ENCODE measurements around the gene HDHD3. TPM values are rescaled to one million over a fixed set of nuclear protein-coding genes. Genes with fewer than 3 reads are reported as not detected.
"Not testable (repeated sequence)": the region's sequence is repeated elsewhere in the genome, so short reads cannot be mapped to it uniquely, and the experiment has no call there.

The HDHD3 gene
- total RNA-seq, 8 experiments from 2014 or later, result 6.3 to 15.1 (median 9.0) TPM

DNA sequence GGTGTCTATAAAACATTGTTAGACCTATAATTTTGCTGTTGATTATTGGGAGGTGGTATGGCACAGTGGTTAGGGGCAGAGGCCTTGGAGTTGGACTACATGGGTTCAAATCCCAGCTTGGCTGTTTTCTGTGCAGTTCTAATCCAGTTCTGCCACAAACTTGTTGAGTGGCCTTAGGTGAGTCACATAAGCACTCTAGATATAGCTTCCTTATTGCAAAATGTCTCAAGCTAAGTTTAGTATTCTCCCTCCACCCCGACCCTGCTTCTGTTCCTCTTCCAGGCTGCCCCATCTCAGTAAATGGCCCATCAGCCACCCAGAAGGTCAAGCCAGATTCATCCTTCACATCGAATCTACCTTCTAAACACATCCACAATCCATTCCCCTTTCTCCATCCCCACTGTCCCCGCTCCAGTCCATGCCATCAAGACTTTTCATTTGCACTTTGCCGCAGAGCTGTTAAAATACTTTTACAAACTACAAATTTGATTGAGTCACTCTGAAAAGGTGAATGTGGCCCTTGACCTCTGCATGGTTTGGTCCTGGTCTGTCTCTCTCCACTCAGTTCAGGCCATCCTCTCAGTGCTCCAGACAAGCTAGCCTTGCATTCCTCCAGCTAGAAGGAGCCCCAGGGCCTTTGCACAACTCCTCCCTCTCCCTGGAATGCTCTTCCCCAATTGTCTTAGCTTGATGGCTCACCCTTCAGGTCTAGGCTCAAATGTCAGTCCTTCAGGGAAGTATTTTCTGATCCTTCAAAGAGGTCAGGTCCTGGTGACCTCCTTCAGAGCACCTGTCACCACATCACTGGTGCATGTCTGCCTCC, 10.0 kb upstream of the HDHD3 start:
- 79 to 100% (median 95%) methylated on average over 1 to 4 of the region's 4 CpGs; no CpG with 5 or more reads in 3 of the 10 experiments for WGBS, 10 experiments
- in situ Hi-C loops (cut with MboI; ENCODE audit: low pct_unique_long_range_greater_than_20kb in 2 of 9, low sequenced_read_pairs in 9 of 9, unreplicated experiment in 9 of 9), result no loop called here
- Histone ChIP-seq H3K4me3 (no peak overlapping the region), H3K27ac (no peak overlapping the region), H3K4me1 (replicated peaks in 1 of 2) (peaks cover 0 to 3% of the 10 kb centered on the region in 2 donors)
- no peak for ATAC-seq (replicated peaks in 6 of 8)

DNA sequence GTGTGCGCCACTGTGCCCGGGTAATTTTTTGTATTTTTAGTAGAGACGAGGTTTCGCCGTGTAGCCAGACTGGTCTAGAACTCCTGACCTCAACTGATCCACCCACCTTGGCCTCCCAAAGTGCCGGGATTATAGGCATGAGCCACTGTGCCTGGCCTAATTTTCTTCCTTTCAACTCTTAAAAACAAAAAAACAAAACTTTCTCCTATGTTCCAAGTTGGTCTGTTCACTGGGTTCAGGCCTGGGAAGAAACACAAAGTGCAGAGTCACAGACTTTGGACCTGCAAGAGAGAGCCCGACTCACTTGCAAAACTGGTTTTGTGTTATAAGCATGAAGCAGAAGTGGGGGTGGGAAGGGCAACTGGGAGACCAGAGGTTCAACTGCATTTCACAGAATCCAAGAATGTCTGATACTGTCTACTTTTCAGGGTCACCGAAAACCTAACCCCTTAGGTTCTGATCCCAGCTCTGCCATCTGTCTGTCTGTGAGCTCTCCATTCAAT, 5.2 kb upstream of the HDHD3 start:
- 17 to 100% (median 94%) methylated on average over 1 to 5 of the region's 8 CpGs; no CpG with 5 or more reads in 3 of the 10 experiments for WGBS, 10 experiments
- no peak for ATAC-seq (replicated peaks in 6 of 8)
- H3K27ac ChIP-seq, result no peak overlapping the region
- in situ Hi-C loops (cut with MboI; ENCODE audit: low pct_unique_long_range_greater_than_20kb in 2 of 9, low sequenced_read_pairs in 9 of 9, unreplicated experiment in 9 of 9), result no loop called here
- no peak overlapping the region for H3K4me3 ChIP-seq
- H3K4me1 ChIP-seq (replicated peaks in 1 of 2), result no peaks in the 10 kb centered on the region

DNA sequence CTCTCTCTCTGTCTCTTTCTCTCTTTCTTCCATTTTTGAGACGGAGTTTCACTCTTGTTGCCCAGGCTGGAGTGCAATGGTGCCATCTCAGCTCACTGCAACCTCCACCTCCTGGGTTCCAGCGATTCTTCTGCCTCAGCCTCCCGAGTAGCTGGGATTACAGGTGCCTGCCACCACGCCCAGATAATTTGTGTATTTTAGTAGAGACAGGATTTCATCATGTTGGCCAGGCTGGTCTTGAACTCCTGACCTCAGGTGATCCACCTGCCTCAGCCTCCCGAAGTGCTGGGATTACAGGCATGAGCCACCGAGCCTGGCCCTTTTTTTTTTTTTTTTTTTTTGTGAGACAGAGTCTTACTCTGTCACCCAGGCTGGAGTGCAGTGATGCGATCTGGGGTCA, 4.7 kb upstream of the HDHD3 start:
- H3K27ac ChIP-seq; H3K4me1 ChIP-seq (replicated peaks in 1 of 2); ATAC-seq (replicated peaks in 6 of 8); H3K4me3 ChIP-seq; in situ Hi-C loops (cut with MboI; ENCODE audit: low pct_unique_long_range_greater_than_20kb in 2 of 9, low sequenced_read_pairs in 9 of 9, unreplicated experiment in 9 of 9): not testable (repeated sequence)
- WGBS, 10 experiments, result 63 to 100% (median 90%) methylated on average over 1 to 2 of the region's 7 CpGs; no CpG with 5 or more reads in 6 of the 10 experiments

DNA sequence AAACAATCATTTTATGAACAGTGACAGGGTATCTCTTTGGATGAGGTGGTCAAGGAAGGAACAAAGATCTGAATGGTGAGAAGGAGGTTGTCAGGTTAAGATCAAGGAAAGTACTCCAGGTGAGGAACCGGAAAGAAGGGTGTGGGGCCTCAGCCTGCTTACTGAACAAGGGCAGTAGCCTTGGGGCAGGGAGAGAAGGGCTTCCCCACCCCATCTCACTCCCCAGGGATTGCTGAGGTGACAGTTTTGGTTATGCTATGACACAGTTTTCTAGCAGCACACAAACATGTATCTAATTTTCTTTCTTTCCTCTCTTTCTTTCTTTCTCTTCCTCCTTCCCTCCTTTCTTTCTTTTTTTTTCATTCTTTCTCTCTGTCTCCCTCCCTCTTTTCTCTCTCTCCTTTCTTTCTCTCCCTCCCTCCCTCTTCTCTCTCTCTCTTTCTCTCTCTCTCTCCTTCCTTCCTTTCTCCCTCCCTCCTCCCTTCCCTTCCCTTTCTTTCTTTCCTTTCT, 4.1 kb upstream of the HDHD3 start:
- 0 to 40% (median 38%) methylated on average over 1 of the region's 1 CpG; no CpG with 5 or more reads in 6 of the 10 experiments for WGBS, 10 experiments
- ATAC-seq (replicated peaks in 6 of 8), result peak in 1 of 8 experiments; percentile 72
- in situ Hi-C loops (cut with MboI; ENCODE audit: low pct_unique_long_range_greater_than_20kb in 2 of 9, low sequenced_read_pairs in 9 of 9, unreplicated experiment in 9 of 9), result no loop called here
- Histone ChIP-seq H3K4me1 (replicated peaks in 1 of 2) (peaks cover 0 to 2% of the 10 kb centered on the region in 2 donors), H3K4me3 (no peak overlapping the region), H3K27ac (no peak overlapping the region)

DNA sequence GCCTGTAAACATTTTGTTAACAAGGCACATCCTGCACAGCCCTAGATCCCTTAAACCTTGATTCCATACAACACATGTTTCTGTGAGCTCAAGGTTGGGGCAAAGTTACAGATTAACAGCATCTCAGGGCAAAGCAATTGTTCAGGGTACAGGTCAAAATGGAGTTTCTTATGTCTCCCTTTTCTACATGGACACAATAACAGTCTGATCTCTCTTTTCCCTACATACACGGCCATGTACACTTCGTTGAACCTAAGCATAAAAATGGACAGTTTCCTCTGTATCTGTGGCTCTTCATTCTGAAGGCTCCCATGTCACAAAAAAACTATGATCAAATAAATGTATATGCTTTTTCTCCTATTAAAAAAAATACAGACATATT, 3.0 kb upstream of the HDHD3 start:
- H3K4me1 ChIP-seq (replicated peaks in 1 of 2); H3K27ac ChIP-seq; in situ Hi-C loops (cut with MboI; ENCODE audit: low pct_unique_long_range_greater_than_20kb in 2 of 9, low sequenced_read_pairs in 9 of 9, unreplicated experiment in 9 of 9); H3K4me3 ChIP-seq; ATAC-seq (replicated peaks in 6 of 8): not testable (repeated sequence)
- 61% methylated on average over 2 of the region's 2 CpGs; no CpG with 5 or more reads in 9 of the 10 experiments for WGBS, 10 experiments

DNA sequence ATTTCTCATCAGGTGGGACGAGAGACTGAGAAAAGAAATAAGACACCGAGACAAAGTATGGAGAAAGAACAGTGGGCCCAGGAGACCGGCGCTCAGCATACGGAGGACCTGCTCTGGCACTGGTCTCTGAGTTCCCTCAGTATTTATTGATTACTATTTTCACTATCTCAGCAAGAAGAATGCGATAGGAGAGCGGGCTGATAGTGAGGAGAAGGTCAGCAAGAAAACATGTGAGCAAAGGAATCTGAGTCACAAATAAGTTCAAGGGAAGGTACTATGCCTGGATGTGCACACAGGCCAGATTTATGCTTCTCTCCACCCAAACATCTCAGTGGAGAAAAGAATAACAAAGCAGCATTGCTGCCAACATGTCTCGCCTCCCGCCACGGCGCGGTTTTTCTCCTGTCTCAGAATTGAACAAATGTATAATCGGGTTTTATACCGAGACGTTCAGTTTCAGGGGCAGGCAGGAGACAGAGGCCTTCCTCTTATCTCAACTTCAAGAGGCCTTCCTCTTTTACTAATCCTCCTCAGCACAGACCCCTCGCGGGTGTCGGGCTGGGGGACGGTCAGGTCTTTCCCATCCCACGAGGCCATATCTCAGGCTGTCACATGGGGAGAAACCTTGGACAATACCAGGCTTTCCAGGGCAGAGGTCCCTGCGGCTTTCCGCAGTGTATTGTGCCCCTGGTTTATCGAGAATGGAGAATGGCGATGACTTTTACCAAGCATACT, 2.5 kb upstream of the HDHD3 start:
- ATAC-seq (replicated peaks in 6 of 8); in situ Hi-C loops (cut with MboI; ENCODE audit: low pct_unique_long_range_greater_than_20kb in 2 of 9, low sequenced_read_pairs in 9 of 9, unreplicated experiment in 9 of 9); H3K4me3 ChIP-seq; H3K4me1 ChIP-seq (replicated peaks in 1 of 2); H3K27ac ChIP-seq: not testable (repeated sequence)
- 54 to 100% (median 83%) methylated on average over 1 to 11 of the region's 24 CpGs for WGBS, 10 experiments

DNA sequence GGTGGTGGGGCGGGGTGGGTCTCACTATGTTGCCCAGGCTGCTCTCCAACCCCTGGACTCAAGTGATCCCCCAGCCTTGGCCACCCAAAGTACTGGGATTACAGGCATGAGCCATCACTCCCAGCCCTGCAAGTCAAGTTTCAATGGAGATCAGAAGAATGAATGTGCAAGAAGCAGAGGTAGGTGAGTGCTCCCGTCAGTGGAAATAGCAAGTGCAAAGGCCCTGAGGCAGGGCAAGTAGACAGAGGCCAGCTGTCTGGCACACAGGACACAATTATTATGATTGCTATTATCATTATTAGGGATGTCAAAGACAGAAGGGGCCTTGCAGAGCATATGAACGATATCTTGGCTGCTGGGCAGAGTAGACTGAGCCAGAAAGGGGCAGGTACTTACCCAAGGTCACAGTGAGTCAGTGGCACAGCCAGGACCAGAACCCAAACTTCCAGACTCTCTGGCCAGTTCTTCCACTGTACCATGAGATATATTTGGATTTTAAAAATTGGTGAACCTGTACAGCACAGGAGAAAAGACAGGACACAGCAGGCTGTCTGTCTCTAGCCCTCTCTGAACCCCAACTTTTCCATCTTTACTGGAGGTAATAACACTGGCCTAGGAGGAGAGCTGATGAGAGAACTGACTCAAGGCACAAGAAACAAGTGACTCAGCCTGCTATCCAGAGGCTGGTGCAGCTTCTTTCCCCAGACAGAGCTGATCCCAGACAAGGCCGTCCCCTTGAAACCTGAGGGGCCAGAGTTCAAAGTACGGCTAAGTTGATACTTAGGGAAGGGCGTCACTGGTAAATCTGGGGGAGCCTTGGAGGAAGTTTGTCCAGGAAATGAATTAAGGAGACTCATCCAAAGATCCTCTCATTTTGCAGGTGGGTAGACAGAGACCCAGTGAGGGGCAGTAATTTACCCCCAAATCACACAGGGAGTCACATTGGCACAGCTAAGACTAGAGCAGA, 1.4 kb downstream of the HDHD3 start:
- 49 to 100% (median 80%) methylated on average over 1 to 4 of the region's 6 CpGs; no CpG with 5 or more reads in 2 of the 10 experiments for WGBS, 10 experiments
- in situ Hi-C loops (cut with MboI; ENCODE audit: low pct_unique_long_range_greater_than_20kb in 2 of 9, low sequenced_read_pairs in 9 of 9, unreplicated experiment in 9 of 9), result no loop called here
- H3K4me3 ChIP-seq, result peak overlapping the region in 1 of 5 donors; percentile 61
- H3K27ac ChIP-seq, result no peak overlapping the region
- peaks cover 0 to 2% of the 10 kb centered on the region in 2 donors for H3K4me1 ChIP-seq (replicated peaks in 1 of 2)
- ATAC-seq (replicated peaks in 6 of 8), result no peak

DNA sequence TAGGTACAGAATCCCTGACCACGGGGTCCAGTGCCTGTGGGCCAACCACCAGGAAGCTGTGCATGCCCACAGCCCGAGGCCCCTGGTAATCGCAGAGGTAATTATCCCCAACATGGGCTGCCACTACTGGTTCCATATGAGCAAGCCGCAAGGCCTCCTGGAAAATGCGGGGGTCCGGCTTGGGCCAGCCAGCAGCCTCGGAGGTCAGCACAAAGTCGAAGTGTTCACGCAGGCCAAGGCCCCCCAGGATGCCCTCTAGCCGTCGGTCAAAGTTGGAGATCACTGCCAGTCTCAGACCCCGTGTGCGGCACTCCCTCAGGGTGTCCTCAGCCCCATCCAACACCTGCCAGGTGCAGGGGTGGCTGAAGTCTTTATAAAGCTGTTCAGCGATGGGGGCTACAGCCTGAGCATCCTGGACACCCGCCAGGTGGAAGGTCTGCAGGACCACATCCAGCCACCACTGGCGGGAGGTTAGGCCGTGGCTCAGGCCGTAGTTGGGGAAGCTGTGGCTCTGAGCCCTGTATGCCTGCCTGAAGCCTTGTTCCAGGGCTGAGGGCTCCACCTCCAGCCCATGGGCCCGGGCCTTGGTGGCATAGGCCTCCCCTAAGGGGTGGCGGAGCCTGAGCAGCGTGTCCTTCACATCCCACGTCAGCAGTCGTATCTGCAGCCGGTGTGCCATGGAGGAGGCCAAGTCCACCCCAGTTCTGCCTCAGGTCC, 3.0 kb downstream of the HDHD3 start:
- Histone ChIP-seq H3K4me3 (no peak overlapping the region), H3K4me1 (replicated peaks in 1 of 2) (peaks cover 0 to 2% of the 10 kb centered on the region in 2 donors), H3K27ac (no peak overlapping the region)
- no peak for ATAC-seq (replicated peaks in 6 of 8)
- in situ Hi-C loops (cut with MboI; ENCODE audit: low pct_unique_long_range_greater_than_20kb in 2 of 9, low sequenced_read_pairs in 9 of 9, unreplicated experiment in 9 of 9), result no loop called here
- 78 to 100% (median 89%) methylated on average over 1 to 4 of the region's 24 CpGs; no CpG with 5 or more reads in 3 of the 10 experiments for WGBS, 10 experiments

DNA sequence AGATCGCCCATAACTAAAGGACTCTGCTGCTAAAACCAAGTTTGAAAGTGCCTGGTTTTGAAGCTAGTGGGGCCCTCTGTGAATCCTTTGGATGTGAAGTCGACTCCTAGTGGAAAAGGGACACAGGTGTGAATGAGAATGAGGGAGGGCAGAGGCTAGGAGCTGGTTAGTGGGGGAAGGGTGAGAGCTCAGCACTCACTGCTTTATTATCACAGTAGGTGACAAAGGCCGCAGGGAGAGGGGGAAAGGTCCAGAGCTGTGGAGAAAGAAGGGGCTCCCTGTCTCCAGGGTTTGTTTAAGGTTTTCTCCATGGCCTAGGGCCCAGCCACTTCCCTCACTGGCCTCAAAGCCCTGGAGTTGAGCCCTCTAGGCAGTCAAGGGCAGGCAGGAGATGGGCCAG, 3.5 kb downstream of the HDHD3 start:
- no peak for ATAC-seq (replicated peaks in 6 of 8)
- in situ Hi-C loops (cut with MboI; ENCODE audit: low pct_unique_long_range_greater_than_20kb in 2 of 9, low sequenced_read_pairs in 9 of 9, unreplicated experiment in 9 of 9), result no loop called here
- no peak overlapping the region for H3K4me3 ChIP-seq
- H3K27ac ChIP-seq, result no peak overlapping the region
- WGBS, 10 experiments, result 23 to 100% (median 60%) methylated on average over 1 to 3 of the region's 3 CpGs; no CpG with 5 or more reads in 3 of the 10 experiments
- H3K4me1 ChIP-seq (replicated peaks in 1 of 2), result peaks cover 0 to 2% of the 10 kb centered on the region in 2 donors

DNA sequence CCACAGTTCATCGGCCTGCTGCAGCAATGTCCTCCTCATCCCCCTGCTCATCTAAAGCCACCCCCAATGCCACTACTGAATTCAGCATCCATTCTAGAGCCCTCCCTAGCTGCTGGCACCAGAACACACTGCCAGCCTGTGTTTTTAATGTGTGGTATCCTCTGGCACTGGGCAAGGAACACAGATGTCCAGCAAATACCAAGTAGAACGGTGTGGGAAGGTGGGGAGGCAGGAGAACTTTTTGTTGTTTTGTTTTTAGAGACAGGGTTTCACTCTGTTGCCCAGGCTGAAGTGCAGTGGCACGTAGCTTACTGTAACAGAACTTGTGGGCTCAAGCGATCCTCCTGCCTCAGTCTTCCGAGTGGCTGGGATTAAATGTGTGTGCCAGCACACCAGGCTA, 4.7 kb downstream of the HDHD3 start:
- H3K27ac ChIP-seq, result no peak overlapping the region
- no peak overlapping the region for H3K4me3 ChIP-seq
- in situ Hi-C loops (cut with MboI; ENCODE audit: low pct_unique_long_range_greater_than_20kb in 2 of 9, low sequenced_read_pairs in 9 of 9, unreplicated experiment in 9 of 9), result no loop called here

DNA sequence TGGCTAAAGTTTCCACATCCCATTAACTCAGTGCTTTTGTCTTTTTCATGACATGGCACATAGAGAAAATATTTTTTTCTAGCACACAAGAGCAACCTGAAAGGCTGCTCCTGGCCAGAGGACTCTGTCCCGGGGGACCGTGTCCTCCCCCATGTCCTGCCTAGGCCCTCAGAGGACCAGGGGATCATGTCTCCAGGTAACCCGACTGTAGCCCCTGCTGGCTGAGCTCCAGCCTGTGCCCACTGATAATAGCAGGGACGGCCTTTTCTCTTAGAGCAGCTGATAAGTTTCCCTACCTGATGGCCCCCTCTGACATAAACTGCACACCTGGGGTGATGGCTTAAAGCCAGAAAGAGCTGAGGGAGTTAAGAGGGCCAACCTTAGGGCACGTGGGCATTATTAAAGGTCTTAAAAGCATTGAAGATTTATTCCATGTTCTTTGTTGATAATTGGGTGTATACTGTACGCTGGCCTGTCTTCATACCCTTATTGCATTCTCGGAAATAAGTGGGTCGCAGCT, 5.9 kb downstream of the HDHD3 start:
- WGBS, 10 experiments, result 42 to 100% (median 80%) methylated on average over 1 to 8 of the region's 8 CpGs; no CpG with 5 or more reads in 2 of the 10 experiments
- ATAC-seq (replicated peaks in 6 of 8), result no peak

More for the DNA sequence above, 4.7 kb downstream of the HDHD3 start:
- WGBS, 10 experiments, result 20 to 100% (median 100%) methylated on average over 1 to 2 of the region's 5 CpGs; no CpG with 5 or more reads in 4 of the 10 experiments
- ATAC-seq (replicated peaks in 6 of 8), result no peak
- peaks cover 0 to 2% of the 10 kb centered on the region in 2 donors for H3K4me1 ChIP-seq (replicated peaks in 1 of 2)

DNA sequence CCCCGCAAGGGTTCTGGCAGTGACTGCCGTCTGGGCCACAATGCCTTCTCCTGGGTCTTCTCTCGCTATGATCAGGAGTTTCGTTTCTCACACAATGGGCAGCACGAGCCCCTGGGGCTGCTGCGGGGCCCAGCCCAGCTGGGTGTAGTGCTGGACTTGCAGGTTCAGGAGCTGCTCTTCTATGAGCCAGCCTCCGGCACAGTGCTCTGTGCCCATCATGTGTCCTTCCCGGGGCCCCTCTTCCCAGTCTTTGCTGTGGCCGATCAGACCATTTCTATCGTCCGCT, 7.0 kb downstream of the HDHD3 start:
- no peak for ATAC-seq (replicated peaks in 6 of 8)
- in situ Hi-C loops (cut with MboI; ENCODE audit: low pct_unique_long_range_greater_than_20kb in 2 of 9, low sequenced_read_pairs in 9 of 9, unreplicated experiment in 9 of 9), result no loop called here
- Histone ChIP-seq H3K4me1 (replicated peaks in 1 of 2) (no peaks in the 10 kb centered on the region), H3K4me3 (no peak overlapping the region), H3K27ac (no peak overlapping the region)
- WGBS, 10 experiments, result 69 to 92% (median 80%) methylated on average over 3 to 7 of the region's 11 CpGs; no CpG with 5 or more reads in 7 of the 10 experiments

More for the DNA sequence above, 5.9 kb downstream of the HDHD3 start:
- no peak overlapping the region for H3K4me3 ChIP-seq
- in situ Hi-C loops (cut with MboI; ENCODE audit: low pct_unique_long_range_greater_than_20kb in 2 of 9, low sequenced_read_pairs in 9 of 9, unreplicated experiment in 9 of 9), result no loop called here
- no peak overlapping the region for H3K27ac ChIP-seq
- no peaks in the 10 kb centered on the region for H3K4me1 ChIP-seq (replicated peaks in 1 of 2)
